Stimulated activated CD8-positive, alpha-beta memory T cell treated with anti-CD3 and anti-CD28 coated beads, Interleukin-7, amount 100 ng/mL, for 4 hours (primary cell): ENCODE measurements around the gene CCL3.
A peak's percentile ranks its signal among the peaks of the same experiment; 100 is the strongest.
"Not testable (repeated sequence)": the region's sequence is repeated elsewhere in the genome, so short reads cannot be mapped to it uniquely, and the experiment has no call there.

Source experiments
- DNase-seq, 2 donors: peaks; one replicate each; pipeline ENCODE4 v3.0.0-alpha.2; 2020; ENCODE audit warnings: low read depth in 2 of 2

The CCL3 gene

DNA sequence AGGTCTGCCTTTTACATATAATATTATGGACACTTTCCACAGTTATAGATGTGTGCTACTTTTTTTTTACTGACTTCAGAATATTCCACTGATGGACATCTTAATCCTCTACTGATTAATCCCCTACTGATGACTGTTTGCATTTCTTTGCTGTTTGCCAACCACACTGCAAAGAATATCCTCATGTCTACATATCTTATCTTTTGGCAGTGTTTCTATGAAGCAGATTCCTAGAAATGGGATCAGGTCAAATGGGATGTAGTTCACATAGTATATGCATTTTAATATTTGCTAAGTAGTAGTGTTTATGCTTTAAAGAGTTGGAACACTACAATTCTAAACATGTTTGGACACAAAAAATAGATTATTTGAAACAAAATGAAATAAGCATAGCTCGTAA is 3.2 kb downstream of the CCL3 start:
- DNase-seq, result no peak

DNA sequence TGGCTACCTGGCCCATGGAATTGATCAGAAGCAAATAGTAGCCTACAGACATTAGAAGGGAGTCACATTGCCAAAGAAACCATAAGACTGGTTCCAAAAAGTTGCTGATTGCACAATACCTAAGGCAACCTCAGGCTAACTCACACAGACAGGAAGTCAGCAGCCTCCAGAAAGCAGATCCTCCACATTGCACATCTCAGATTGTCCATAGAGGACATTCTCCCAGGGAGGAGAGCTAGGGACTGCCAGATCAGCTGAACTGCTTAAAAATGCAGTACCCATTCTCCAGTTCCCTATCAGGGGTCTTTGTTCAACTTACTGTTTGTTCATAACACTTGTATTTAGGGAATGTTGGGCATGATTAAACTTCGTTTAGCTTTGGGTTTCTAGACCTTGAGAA is 4.2 kb downstream of the CCL3 start:
- DNase-seq, result no peak

DNA sequence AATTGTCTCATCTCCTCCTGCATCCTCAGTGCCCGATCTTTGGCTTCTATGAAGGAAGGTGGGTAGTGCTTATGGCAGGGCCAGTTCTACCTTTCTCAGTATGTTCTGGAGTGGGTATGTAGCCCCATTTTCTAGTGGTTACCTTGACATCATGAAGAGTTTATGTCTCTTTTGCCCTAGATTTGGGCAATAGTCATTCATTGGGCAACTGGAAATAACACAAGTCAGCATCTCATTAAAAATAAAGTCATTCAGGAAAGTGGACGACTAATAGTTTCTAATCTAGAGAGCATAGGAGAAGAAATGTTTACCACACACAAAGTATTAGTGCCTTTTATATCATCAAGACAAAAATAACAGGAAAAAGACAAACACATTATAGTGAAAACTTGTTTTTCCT is 6.3 kb downstream of the CCL3 start:
- not testable (repeated sequence) for DNase-seq

DNA sequence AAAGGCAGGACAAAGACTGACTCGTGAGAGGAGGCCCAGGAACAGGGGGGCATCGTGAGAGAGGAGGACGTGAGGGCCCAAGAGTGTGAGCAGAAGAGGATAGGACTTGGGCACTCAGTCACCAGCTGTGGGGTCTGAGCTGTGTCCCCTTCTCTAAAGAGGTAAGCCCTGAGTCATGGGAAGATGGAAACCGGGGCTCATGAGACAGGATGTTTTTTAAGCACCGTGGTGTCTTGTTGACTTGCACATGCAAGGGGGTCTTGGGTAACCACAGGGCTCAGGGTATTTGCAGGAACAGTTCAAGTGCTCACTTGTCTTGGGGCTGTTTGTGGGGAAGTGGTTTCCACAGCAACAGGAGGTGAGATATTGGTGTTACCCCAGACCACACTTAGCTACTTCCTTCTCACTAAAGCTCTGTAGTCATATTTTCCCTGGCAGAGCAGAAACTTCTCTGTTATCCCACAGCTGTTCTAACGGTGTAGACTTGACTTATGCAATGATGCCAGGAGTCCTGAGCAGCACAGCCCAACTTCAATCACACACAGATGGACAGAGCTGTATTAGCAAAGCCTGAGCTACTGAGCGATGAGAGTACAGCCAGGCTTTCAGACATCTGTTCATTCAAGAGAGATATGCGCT is 7.3 kb downstream of the CCL3 start:
- peak; percentile 57 for DNase-seq

DNA sequence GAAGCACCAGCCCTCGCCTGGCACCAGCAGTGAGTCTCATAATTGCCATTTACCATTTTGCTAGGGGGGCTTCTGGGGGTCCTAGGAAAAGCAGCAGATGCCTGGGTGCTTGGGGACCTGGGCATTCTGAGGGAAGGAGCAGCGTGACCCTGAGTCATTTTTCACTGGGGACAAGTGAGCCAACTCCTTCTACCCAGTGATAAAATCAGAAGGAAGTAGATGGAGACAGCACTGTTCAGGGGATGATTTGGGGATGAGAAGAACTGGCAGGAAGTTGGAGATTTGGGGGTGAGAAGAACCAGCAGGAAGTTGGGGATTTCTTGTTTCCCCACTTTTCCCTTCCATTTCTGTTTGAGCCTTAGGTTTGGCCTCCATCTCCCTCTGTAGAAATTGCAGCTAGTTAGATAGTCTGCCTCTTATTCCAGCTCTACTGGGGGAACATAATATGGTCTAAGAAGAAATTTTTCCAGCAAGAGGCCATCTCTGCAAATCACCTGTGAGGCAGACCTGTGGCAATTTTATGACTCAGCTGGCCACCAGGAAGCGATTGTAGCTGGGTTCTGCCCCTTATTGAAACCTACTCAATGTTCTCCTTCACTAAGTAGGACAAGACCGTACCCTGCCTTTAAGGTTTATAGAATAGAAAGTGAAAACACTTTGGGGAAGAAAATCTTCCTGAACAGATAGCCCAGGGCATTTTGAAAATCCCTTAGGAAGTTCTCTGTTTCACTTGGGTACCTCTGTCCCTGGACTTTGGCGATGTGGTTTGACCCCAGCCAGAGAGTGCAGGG is 8.1 kb downstream of the CCL3 start:
- peak in 1 of 2 donors; percentile 20 for DNase-seq

DNA sequence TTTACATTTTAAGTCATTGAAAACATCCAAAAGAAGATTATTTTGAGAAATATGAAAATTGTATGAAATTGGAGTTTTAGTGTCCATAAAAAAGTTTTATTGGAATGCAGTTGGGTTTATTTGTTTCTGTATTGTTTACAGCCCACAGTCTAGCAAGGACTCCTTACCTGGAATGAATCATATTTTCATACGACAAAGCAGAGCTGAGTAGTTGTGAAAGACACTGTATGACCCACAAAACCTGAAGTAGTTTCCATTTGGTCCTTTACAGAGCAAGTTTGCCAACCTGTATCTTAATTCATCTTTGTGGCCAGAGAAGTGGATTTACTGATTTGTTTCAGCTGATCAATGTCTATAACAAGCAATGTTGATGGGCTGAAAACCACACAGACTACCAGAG is 15.6 kb downstream of the CCL3 start:
- DNase-seq, result no peak

DNA sequence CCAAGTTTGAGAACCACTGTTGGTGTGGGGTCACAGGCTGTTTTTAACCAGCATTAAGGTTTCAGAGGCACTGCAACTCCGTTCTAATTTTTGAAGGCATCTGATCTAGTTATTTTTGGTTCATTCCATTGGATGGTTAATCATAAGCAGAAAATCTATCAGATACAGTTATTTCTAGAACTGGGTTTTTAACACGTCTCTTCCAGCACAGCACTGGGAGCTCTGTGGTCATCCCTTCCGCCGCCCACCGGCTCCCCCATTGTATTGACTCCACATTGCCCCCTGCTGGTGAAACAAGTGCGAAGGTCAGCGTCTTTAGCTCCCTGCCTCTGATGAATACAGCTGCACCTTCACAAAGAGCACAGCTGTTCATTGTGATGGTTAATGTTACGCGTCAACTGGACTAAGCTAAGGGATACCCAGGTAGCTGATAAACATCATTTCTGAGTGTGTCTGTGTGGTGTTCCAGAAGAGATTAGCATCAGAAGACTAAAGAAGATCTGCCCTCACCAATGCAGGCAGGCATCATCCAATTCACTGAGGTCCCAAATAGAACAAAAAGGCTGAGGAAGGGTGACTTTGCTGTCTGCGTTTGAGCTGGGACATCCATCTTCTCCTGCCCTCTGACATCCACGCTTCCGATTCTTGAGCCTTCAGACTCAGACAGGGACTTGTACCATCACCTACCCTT is 17.4 kb downstream of the CCL3 start:
- peak in 1 of 2 donors; percentile 60 for DNase-seq

DNA sequence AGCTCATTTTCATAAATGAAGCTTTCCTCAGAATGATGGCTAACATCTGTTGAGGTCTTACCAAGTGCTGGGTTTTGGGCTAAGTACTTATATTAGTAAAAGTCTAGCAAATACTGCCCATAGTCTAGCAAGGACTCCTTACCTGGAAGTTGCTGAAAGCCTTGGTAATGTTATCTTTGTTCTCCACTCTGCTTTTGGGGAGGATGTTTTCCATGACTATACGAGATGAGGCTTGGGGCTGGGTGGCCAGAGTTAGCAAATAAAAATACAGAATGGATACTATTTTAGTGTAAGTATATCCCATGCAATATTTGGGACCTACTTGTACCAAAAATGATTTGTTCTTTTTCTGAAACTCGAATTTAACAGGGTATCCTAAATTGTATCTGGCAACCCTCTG is 18.2 kb downstream of the CCL3 start:
- no peak for DNase-seq

GRCh38 chr17:36070427-36070826 is 19.5 kb downstream of the CCL3 start:
- no peak for DNase-seq

DNA sequence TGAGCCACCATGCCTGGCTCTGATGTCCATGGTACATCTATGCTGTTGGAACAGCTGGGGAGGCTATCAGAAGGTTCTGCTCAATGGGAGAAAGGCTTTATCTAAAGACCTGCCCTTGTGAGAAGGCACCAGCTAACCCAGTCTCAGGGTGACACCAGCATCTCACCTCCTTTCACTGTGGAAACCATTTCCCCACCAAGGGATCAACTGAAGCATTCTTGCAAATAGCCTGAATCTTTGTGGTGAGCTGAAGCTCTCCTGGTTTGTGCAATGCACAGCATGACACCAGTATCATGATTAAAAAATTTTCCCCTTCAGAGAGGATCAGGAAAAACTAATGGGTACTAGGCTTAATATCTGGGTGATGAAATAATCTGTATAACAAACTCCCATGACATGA is 20.8 kb downstream of the CCL3 start:
- no peak for DNase-seq

- no peak for DNase-seq
These were observed 21.4 kb downstream of the CCL3 start for GRCh38 chr17:36068524-36068923.

- peak in 1 of 2 donors; percentile 43 for DNase-seq
These were observed 23.5 kb downstream of the CCL3 start for GRCh38 chr17:36066365-36066985.

- no peak for DNase-seq
These were observed 26.0 kb downstream of the CCL3 start, which contains the start of gene CCL18 for GRCh38 chr17:36063786-36064541. TSS of gene CCL18 (plus strand) at chr17:36064272. CDS start at chr17:36064343, 71 bp downstream.

- DNase-seq, result no peak
These were observed 29.1 kb downstream of the CCL3 start for GRCh38 chr17:36060816-36061215.

DNA sequence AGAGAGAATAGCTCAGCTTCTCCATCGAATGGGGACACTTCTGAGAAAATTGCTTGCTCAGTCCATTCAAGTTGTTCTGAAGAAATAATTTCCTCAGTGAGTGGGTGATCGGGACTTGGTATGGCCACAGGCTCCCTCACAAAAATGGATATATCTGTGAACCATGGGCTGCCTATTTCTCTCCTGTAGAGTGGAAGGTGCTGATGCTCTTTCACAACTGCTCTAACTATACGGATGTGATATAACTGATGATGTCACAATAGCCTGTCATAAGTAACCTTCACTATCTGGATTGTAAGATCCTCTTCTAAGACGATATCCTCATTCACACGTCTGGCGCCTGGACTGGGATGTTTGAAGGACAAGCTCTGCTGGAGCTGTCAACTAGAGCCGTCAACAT is 30.5 kb downstream of the CCL3 start:
- DNase-seq, result no peak

DNA sequence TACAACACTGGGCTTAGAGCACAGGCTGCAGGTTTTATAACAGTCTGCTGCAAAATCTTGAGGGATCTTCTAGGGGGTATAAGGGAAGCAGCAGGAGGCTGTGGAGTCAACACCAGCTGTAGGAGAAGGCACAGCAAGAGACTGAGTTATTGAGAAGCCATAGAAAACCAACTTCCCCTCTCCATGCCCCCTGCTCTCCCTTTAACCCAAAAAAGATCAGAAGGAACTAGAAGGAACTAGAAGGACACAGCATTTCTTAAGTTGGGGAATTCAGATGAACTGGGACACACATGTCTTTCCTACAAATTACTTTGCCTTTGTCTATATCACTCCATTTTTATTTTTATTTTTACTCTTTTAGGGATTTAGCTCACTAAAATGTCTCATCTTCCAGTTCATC is 32.0 kb downstream of the CCL3 start:
- DNase-seq, result no peak

GRCh38 chr17:36055921-36056520 is 33.9 kb downstream of the CCL3 start:
- no peak for DNase-seq

DNA sequence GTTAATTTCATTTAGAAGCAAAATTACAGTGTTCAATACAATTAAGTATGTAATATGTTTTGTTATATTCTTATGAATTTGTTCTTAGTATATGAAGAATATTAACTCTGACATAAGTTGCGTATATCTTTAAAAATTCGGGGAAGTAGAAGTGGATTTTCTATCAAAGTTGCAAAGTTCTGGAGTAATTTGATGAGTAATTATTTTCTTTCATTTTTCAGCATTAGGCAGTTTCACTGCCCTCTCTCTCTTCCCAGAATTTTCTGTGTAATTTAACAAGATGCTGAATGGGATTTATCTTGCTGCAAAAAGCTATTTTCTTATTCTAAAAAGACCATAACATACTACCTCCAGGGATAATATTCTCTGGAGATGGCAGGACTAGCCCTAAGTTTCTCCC is 34.8 kb downstream of the CCL3 start:
- DNase-seq, result no peak

GRCh38 chr17:36049643-36050042 is 40.3 kb downstream of the CCL3 start:
- no peak for DNase-seq

DNA sequence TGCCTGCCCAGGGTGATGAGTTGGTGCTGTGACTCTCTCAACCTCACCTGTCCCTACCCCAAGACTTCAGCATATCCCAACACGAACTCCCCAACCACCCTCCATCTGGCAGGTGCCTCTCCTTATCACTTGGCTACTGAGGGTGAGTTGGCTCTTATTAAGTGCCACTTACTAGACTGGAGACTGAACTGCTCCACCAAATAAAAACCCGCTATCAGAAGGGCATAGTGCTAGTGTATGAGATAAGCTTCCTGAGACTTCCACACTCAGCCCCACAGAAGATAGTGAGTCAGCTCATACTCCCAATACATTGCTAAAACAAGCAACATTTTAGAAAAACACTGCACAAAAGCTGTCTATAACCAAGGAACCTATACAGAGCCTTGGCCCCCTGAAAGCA is 41.9 kb downstream of the CCL3 start:
- DNase-seq, result no peak
